ENCODE results near the gene RAP2B. TPM values are rescaled to one million over a fixed set of nuclear protein-coding genes. Genes with fewer than 3 reads are reported as not detected.

RAP2B gene
- total RNA-seq, result 14.7 and 17.8 TPM in 2 replicates

DNA sequence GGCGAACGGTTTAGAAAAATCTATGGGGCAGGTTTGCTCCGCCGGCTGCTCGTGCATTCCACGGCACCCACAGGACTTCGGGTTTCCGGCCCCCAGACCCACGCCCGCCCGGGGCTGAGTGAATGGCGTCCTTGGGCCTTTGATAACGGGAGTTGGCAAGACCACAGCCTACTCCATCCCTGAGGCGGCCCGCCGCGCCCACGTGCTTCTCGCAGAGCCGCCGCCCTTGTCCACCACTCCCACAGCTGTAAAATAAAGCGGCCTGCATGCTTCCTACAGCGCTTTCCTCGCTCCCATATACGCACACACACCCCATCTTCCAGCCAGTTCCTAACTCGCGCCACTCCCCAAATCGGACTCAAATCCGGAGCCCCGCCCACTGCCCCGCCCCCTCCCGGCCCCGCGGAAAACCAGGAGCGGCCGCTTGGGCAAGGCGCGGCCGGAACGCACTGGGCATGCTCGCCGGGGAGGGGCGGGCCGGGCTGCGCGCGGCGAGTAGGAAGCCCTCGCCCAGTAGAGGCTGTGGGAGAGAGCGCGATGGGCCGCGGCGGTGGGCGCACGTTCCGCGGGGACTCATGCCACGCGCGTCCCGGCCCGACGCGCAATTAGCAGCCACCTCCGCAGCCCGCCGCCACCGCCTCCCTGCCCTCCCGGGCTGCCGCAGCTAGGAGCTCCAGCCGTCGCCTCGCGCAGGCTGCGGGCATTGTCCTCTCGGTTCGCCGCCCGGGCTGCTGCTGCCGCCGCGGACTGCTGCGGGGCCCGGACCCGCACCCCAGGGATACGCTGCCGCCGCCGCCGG, at the start of gene RAP2B:
Gene RAP2B, plus strand, starts transcription at position 513 of the 799 bp plus-strand sequence. CDS start 468 bp downstream, outside the sequence.

